HuH-7 (cell line): ENCODE data around the gene FAR2.
"Not testable (repeated sequence)": the region's sequence is repeated elsewhere in the genome, so short reads cannot be mapped to it uniquely, and the experiment has no call there.

Source experiments
- DNase-seq: peaks from one replicate; pipeline ENCODE4 v3.0.0; 2011; ENCODE audit warnings: low spot score

FAR2 gene

GRCh38 chr12:29281371-29282005, 132.4 kb downstream of the FAR2 start:
- no peak for DNase-seq

GRCh38 chr12:29282031-29282816, 133.1 kb downstream of the FAR2 start:
- DNase-seq: no peak

- DNase-seq: no peak
Observed at GRCh38 chr12:29283969-29284700, 135.1 kb downstream of the FAR2 start.

- no peak for DNase-seq
Observed at GRCh38 chr12:29286081-29286790, 137.2 kb downstream of the FAR2 start.

- no peak for DNase-seq
Observed at GRCh38 chr12:29287622-29288021, 138.5 kb downstream of the FAR2 start.

GRCh38 chr12:29288031-29288430, 139.0 kb downstream of the FAR2 start:
- DNase-seq: no peak

GRCh38 chr12:29290475-29290874, 141.4 kb downstream of the FAR2 start:
- DNase-seq: not testable (repeated sequence)

- no peak for DNase-seq
Observed at GRCh38 chr12:29291226-29291625, 142.1 kb downstream of the FAR2 start.

- no peak for DNase-seq
Observed at GRCh38 chr12:29299633-29300032, 150.6 kb downstream of the FAR2 start.

GRCh38 chr12:29301114-29301513, 152.0 kb downstream of the FAR2 start:
- DNase-seq: no peak

- DNase-seq: no peak
Observed at GRCh38 chr12:29304388-29304787, 155.3 kb downstream of the FAR2 start.

GRCh38 chr12:29306266-29306665, 157.2 kb downstream of the FAR2 start:
- DNase-seq: no peak

GRCh38 chr12:29306682-29307081, 157.6 kb downstream of the FAR2 start:
- DNase-seq: no peak

- peak; percentile 9 for DNase-seq
Observed at GRCh38 chr12:29309320-29309902, 160.3 kb downstream of the FAR2 start.

GRCh38 chr12:29310899-29311298, 161.8 kb downstream of the FAR2 start:
- no peak for DNase-seq

- DNase-seq: no peak
Observed at GRCh38 chr12:29314416-29314815, 165.3 kb downstream of the FAR2 start.

- DNase-seq: no peak
Observed at GRCh38 chr12:29316752-29317151, 167.7 kb downstream of the FAR2 start.

- peak; percentile 56 for DNase-seq
Observed at GRCh38 chr12:29317556-29318363, 168.7 kb downstream of the FAR2 start.

- DNase-seq: no peak
Observed at GRCh38 chr12:29320295-29321085, 171.4 kb downstream of the FAR2 start.

- no peak for DNase-seq
Observed at GRCh38 chr12:29322157-29322556, 173.1 kb downstream of the FAR2 start.
